ENCODE results near the gene QRFPR. TPM values are rescaled to one million over a fixed set of nuclear protein-coding genes. Genes with fewer than 3 reads are reported as not detected.

QRFPR gene
- polyA plus RNA-seq, 10 donors, result 0.95 to 2.4 (median 1.5) TPM

Other genes starting within 250 kb of the QRFPR start
- under 1 TPM; 0.05 to 0.50 (median 0.24) TPM for gene TNIP3, start 216.7 kb downstream of the QRFPR start, polyA plus RNA-seq (ENCODE audit: insufficient read length in 10 of 10)